ENCODE results near the gene PARP9. TPM values are rescaled to one million over a fixed set of nuclear protein-coding genes. Genes with fewer than 3 reads are reported as not detected.
A peak's percentile ranks its signal among the peaks of the same experiment; 100 is the strongest.

PARP9 gene
- total RNA-seq, 1 experiment from 2014 or later: 14.8 TPM

DNA sequence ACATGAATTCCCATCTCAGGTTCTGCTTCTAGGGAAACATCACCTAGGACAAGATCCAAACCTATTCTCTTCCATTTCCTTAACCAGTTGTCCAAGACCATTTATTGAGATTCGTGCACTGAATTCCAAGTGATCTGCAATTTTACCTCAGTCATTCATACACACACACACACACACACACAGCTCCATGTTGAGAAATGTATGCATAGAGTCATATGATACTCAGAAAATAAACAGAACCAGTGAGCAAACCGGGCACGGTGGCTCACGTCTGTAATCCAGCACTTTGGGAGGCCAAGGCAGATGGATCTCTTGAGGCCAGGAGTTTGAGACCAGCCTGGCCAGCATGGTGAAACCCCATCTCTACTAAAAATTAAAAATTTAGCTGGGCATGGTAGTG lies 43.2 kb downstream of the PARP9 start:
- intact Hi-C loops (cut with micrococcal nuclease): no loop called here
- no peak overlapping the region for H3K9ac ChIP-seq (ENCODE audit: low read length)
- H3K27me3 ChIP-seq (ENCODE audit: low read length): no peaks in the 10 kb centered on the region
- H3K4me2 ChIP-seq (ENCODE audit: low read length): no peak overlapping the region
- no TSS peak for BruUV-seq (replicated peaks)
- no peaks in the 10 kb centered on the region for H3K36me3 ChIP-seq (ENCODE audit: low read depth, low read length)
- ChIA-PET POLR2A (ENCODE audit: unreplicated experiment) (no interaction called here), CTCF (interaction anchor here (0.6 kb wide), 1 partner anchor 11 kb away, joined by 7 read pairs; no protein-coding TSS in a partner anchor)
- no peaks in the 10 kb centered on the region for H3F3A ChIP-seq (ENCODE audit: low read length, unreplicated experiment)
- no peaks in the 10 kb centered on the region for H3K9me2 ChIP-seq (replicated peaks; ENCODE audit: low read length)
- peak; percentile 29; the same call in 1 of the 2 replicates for ATAC-seq
- no peaks in the 10 kb centered on the region for H3K79me2 ChIP-seq (ENCODE audit: low read length)
- no peak for TF ChIP-seq EZH2phosphoT487 (IDR thresholded peaks at IDR 0.05; ENCODE audit: borderline replicate concordance, low read length)
- TF ChIP-seq, protein P1, sequence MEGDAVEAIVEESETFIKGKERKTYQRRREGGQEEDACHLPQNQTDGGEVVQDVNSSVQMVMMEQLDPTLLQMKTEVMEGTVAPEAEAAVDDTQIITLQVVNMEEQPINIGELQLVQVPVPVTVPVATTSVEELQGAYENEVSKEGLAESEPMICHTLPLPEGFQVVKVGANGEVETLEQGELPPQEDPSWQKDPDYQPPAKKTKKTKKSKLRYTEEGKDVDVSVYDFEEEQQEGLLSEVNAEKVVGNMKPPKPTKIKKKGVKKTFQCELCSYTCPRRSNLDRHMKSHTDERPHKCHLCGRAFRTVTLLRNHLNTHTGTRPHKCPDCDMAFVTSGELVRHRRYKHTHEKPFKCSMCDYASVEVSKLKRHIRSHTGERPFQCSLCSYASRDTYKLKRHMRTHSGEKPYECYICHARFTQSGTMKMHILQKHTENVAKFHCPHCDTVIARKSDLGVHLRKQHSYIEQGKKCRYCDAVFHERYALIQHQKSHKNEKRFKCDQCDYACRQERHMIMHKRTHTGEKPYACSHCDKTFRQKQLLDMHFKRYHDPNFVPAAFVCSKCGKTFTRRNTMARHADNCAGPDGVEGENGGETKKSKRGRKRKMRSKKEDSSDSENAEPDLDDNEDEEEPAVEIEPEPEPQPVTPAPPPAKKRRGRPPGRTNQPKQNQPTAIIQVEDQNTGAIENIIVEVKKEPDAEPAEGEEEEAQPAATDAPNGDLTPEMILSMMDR (conservative IDR thresholded peaks at IDR 0.05; ENCODE audit: low read depth, low read length): no peak
- no peak for TF ChIP-seq EZH2 (IDR thresholded peaks at IDR 0.05; ENCODE audit: low read length, unreplicated experiment)
- DNase-seq: peak; percentile 55
- no peak overlapping the region for H3K4me3 ChIP-seq (ENCODE audit: low read length)
- H3K27ac ChIP-seq (ENCODE audit: low read length): no peak overlapping the region
- H3K9me3 ChIP-seq (ENCODE audit: low read length): no peaks in the 10 kb centered on the region
- no peaks in the 10 kb centered on the region for H4K20me1 ChIP-seq (ENCODE audit: low read length)
- H2AFZ ChIP-seq (ENCODE audit: low read length): no peak overlapping the region
- H3K4me1 ChIP-seq (ENCODE audit: insufficient read depth, low read length): no peaks in the 10 kb centered on the region

DNA sequence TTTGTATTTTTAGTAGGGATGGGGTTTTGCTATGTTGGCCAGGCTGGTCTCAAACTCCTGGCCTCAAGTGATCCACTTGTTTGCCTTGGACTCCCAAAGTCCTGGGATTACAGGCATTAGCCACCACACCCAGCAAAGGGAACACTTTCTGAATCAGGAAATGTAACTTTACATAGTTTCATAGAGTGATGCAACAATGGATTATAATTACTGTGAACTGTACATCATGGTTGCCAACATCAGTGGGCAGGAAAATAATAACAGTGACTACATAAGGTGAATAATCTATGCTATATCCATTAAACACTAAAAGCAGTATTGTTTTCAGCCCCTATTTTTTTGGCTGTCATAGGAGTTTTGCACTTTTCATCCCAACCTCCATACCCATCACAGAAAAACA lies 44.4 kb downstream of the PARP9 start:
- POLR2A ChIA-PET (ENCODE audit: unreplicated experiment): no interaction called here
- Histone ChIP-seq H2AFZ (ENCODE audit: low read length) (no peak overlapping the region), H3F3A (ENCODE audit: low read length, unreplicated experiment) (no peaks in the 10 kb centered on the region), H3K4me2 (ENCODE audit: low read length) (no peak overlapping the region), H3K4me1 (ENCODE audit: insufficient read depth, low read length) (peaks cover 4% of the 10 kb centered on the region; the same call in 1 of the 2 replicates), H3K36me3 (ENCODE audit: low read depth, low read length) (no peaks in the 10 kb centered on the region), H4K20me1 (ENCODE audit: low read length) (no peaks in the 10 kb centered on the region), H3K27me3 (ENCODE audit: low read length) (no peaks in the 10 kb centered on the region), H3K27ac (ENCODE audit: low read length) (no peak overlapping the region), H3K79me2 (ENCODE audit: low read length) (no peaks in the 10 kb centered on the region), H3K9me3 (ENCODE audit: low read length) (no peaks in the 10 kb centered on the region), H3K9ac (ENCODE audit: low read length) (no peak overlapping the region), H3K4me3 (ENCODE audit: low read length) (no peak overlapping the region), H3K9me2 (replicated peaks; ENCODE audit: low read length) (no peaks in the 10 kb centered on the region)
- intact Hi-C loops (cut with micrococcal nuclease): no loop called here
- TF ChIP-seq, protein P1 (conservative IDR thresholded peaks at IDR 0.05; ENCODE audit: low read depth, low read length): no peak
- TF ChIP-seq EZH2 (IDR thresholded peaks at IDR 0.05; ENCODE audit: low read length, unreplicated experiment) (no peak), EZH2phosphoT487 (IDR thresholded peaks at IDR 0.05; ENCODE audit: borderline replicate concordance, low read length) (no peak)
- no TSS peak for BruUV-seq (replicated peaks)
- ATAC-seq: no peak
- CTCF ChIA-PET: no interaction called here
- DNase-seq: peak; percentile 29

DNA sequence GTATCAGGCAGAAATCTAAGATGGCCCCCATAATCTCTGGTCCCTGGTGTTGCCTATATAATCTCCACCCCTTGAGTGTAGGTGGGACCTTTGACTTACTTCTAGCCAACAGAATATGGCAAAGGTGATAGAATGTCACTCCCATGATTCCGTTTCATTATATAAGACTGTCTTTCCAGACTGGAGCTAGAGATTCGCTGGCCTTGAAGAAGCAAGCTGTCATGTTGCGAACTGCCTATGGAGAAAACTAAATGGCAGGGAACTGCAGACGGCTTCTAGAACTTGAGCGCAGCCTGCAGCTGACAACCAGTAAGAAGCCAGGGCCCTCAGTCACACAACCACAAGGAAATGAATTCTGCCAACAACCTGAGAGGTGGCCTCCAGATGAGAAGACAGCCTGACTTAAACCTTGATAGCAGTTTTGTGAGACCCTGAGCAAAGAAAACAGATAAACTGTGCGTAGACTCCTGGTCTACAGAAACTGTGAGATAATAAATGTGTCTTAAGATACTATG lies 47.2 kb downstream of the PARP9 start:
- Histone ChIP-seq H2AFZ (ENCODE audit: low read length) (no peak overlapping the region), H3K9me2 (replicated peaks; ENCODE audit: low read length) (no peaks in the 10 kb centered on the region), H4K20me1 (ENCODE audit: low read length) (peaks cover 18% of the 10 kb centered on the region), H3K4me3 (ENCODE audit: low read length) (no peak overlapping the region), H3K9me3 (ENCODE audit: low read length) (no peaks in the 10 kb centered on the region), H3K36me3 (ENCODE audit: low read depth, low read length) (no peaks in the 10 kb centered on the region), H3F3A (ENCODE audit: low read length, unreplicated experiment) (no peaks in the 10 kb centered on the region), H3K27me3 (ENCODE audit: low read length) (no peaks in the 10 kb centered on the region), H3K4me1 (ENCODE audit: insufficient read depth, low read length) (peaks cover 14% of the 10 kb centered on the region), H3K79me2 (ENCODE audit: low read length) (peaks cover 23% of the 10 kb centered on the region), H3K4me2 (ENCODE audit: low read length) (no peak overlapping the region), H3K9ac (ENCODE audit: low read length) (no peak overlapping the region), H3K27ac (ENCODE audit: low read length) (no peak overlapping the region)
- ChIA-PET POLR2A (ENCODE audit: unreplicated experiment) (no interaction called here), CTCF (no interaction called here)
- no peak for ATAC-seq
- BruUV-seq (replicated peaks): no TSS peak
- intact Hi-C loops (cut with micrococcal nuclease): no loop called here
- no peak for TF ChIP-seq EZH2 (IDR thresholded peaks at IDR 0.05; ENCODE audit: low read length, unreplicated experiment)
- DNase-seq: no peak

All from PC-3 (cell line).